Activated T-helper 1 cell treated with anti-CD3 and anti-CD28 coated beads, Interleukin-12 subunit alpha, Interleukin-12 subunit beta, Interleukin-2, Interleukin-4 antibody, amounts not matched to agents 30 ng/mL and 10 ng/mL and 1 ng/mL, durations not matched to agents 14 hours and 24 hours and 36 hours (primary cell): Measurements from ENCODE around the gene CNPY3. TPM values are rescaled to one million over a fixed set of nuclear protein-coding genes. Genes with fewer than 3 reads are reported as not detected.
"Not testable (repeated sequence)": the region's sequence is repeated elsewhere in the genome, so short reads cannot be mapped to it uniquely, and the experiment has no call there.

Experiments used
- DNase-seq: peaks from one replicate; pipeline ENCODE4 v3.0.0; 2021; ENCODE audit warnings: low spot score
- H3K27ac Mint-ChIP-seq: one replicate; pipeline ENCODE4 v1.8.0; 2021; ENCODE audit warnings: mild to moderate bottlenecking, mixed read lengths
- H3K27me3 Mint-ChIP-seq: one replicate; pipeline ENCODE4 v1.8.0; 2022; ENCODE audit warnings: mild to moderate bottlenecking, moderate library complexity, mixed read lengths; ENCODE audit not compliant: insufficient read depth
- H3K36me3 Mint-ChIP-seq: one replicate; pipeline ENCODE4 v1.8.0; 2021; ENCODE audit warnings: low read depth, mixed read lengths
- H3K4me1 Mint-ChIP-seq: one replicate; pipeline ENCODE4 v1.8.0; 2021; ENCODE audit warnings: low read depth, mixed read lengths
- H3K4me3 Mint-ChIP-seq: one replicate; pipeline ENCODE4 v1.8.0; 2021; ENCODE audit warnings: mild to moderate bottlenecking, moderate library complexity, mixed read lengths
- H3K9me3 Mint-ChIP-seq: one replicate; pipeline ENCODE4 v1.8.0; 2021; ENCODE audit warnings: mixed read lengths
- intact Hi-C: fragments of 100-400 bp; cut with micrococcal nuclease; formaldehyde crosslinking; loops from one replicate; pipeline ENCODE4 v1.15.1; 2024
- total RNA-seq: library from RNA; stranded (reverse); gene quantifications from 2 replicates; pipeline ENCODE4 v1.2.3, GENCODE V29; 2022

CNPY3 gene
- total RNA-seq, 1 donor from 2014 or later = 49.2 TPM

GRCh38 chr6:42942444-42942843 is 13.2 kb downstream of the CNPY3 start:
- peaks cover 4% of the 10 kb centered on the region for H3K4me1 Mint-ChIP-seq
- H3K27me3 Mint-ChIP-seq = no peaks in the 10 kb centered on the region
- H3K4me3 Mint-ChIP-seq = no peak overlapping the region
- intact Hi-C loops = no loop called here
- peaks cover 12% of the 10 kb centered on the region for H3K36me3 Mint-ChIP-seq
- DNase-seq = no peak
- no peak overlapping the region for H3K27ac Mint-ChIP-seq
- H3K9me3 Mint-ChIP-seq = no peaks in the 10 kb centered on the region

GRCh38 chr6:42947950-42948349 is 18.7 kb downstream of the CNPY3 start:
- intact Hi-C loops = no loop called here
- Mint-ChIP-seq H3K27ac (no peak overlapping the region), H3K4me3 (no peak overlapping the region), H3K36me3 (peaks cover 7% of the 10 kb centered on the region), H3K9me3 (no peaks in the 10 kb centered on the region), H3K4me1 (no peaks in the 10 kb centered on the region), H3K27me3 (no peaks in the 10 kb centered on the region)
- DNase-seq = no peak

GRCh38 chr6:42952389-42952788 is 23.1 kb downstream of the CNPY3 start:
- Mint-ChIP-seq H3K9me3 (no peaks in the 10 kb centered on the region), H3K4me1 (no peaks in the 10 kb centered on the region)
- intact Hi-C loops = no loop called here

GRCh38 chr6:42954405-42954804 is 25.1 kb downstream of the CNPY3 start:
- not testable (repeated sequence) for H3K27ac Mint-ChIP-seq

More at GRCh38 chr6:42952389-42952788, 23.1 kb downstream of the CNPY3 start:
- H3K4me3 Mint-ChIP-seq = no peak overlapping the region
- no peaks in the 10 kb centered on the region for H3K27me3 Mint-ChIP-seq
- no peak overlapping the region for H3K27ac Mint-ChIP-seq
- H3K36me3 Mint-ChIP-seq = peaks cover 4% of the 10 kb centered on the region
- DNase-seq = no peak

GRCh38 chr6:42958125-42958524 is 28.8 kb downstream of the CNPY3 start:
- H3K27ac Mint-ChIP-seq = no peak overlapping the region
- no peaks in the 10 kb centered on the region for H3K9me3 Mint-ChIP-seq
- intact Hi-C loops = no loop called here
- H3K4me1 Mint-ChIP-seq = peaks cover 18% of the 10 kb centered on the region
- DNase-seq = no peak
- H3K4me3 Mint-ChIP-seq = no peak overlapping the region
- H3K36me3 Mint-ChIP-seq = peaks cover 12% of the 10 kb centered on the region
- H3K27me3 Mint-ChIP-seq = peaks cover 18% of the 10 kb centered on the region

More at GRCh38 chr6:42954405-42954804, 25.1 kb downstream of the CNPY3 start:
- H3K4me1 Mint-ChIP-seq, DNase-seq, H3K4me3 Mint-ChIP-seq, intact Hi-C loops, H3K36me3 Mint-ChIP-seq, H3K9me3 Mint-ChIP-seq, H3K27me3 Mint-ChIP-seq: not testable (repeated sequence)

- no peak overlapping the region for H3K27ac Mint-ChIP-seq
Measured at GRCh38 chr6:42959917-42960242, 30.6 kb downstream of the CNPY3 start.

GRCh38 chr6:42960243-42961019 is 31.2 kb downstream of the CNPY3 start, which contains the start of gene GNMT:
GNMT (plus strand) TSS chr6:42960754; CDS start chr6:42960768, 14 bp downstream.
- intact Hi-C loops = loop anchor here (1.0 to 5.0 kb wide), 2 partner anchors 19 to 58 kb away; partner anchors contain the start of gene PEX6
- DNase-seq = peak; percentile 11
- Mint-ChIP-seq H3K36me3 (peaks cover 13% of the 10 kb centered on the region), H3K27me3 (peaks cover 18% of the 10 kb centered on the region), H3K27ac (no peak within 1 kb of the TSS), H3K4me3 (peak within 1 kb of the TSS; percentile 49), H3K9me3 (no peaks in the 10 kb centered on the region), H3K4me1 (peaks cover 18% of the 10 kb centered on the region)

More at GRCh38 chr6:42959917-42960242, 30.6 kb downstream of the CNPY3 start:
- Mint-ChIP-seq H3K9me3 (no peaks in the 10 kb centered on the region), H3K36me3 (peaks cover 13% of the 10 kb centered on the region), H3K4me3 (peak overlapping the region; percentile 47), H3K4me1 (peaks cover 18% of the 10 kb centered on the region), H3K27me3 (peaks cover 18% of the 10 kb centered on the region)
- no peak for DNase-seq
- intact Hi-C loops = loop anchor here (1.0 to 5.0 kb wide), 2 partner anchors 19 to 58 kb away; partner anchors contain the start of gene PEX6

- peaks cover 18% of the 10 kb centered on the region for H3K27me3 Mint-ChIP-seq
- H3K36me3 Mint-ChIP-seq = peaks cover 13% of the 10 kb centered on the region
- H3K4me3 Mint-ChIP-seq = no peak overlapping the region
- H3K27ac Mint-ChIP-seq = no peak overlapping the region
- peaks cover 18% of the 10 kb centered on the region for H3K4me1 Mint-ChIP-seq
- no peaks in the 10 kb centered on the region for H3K9me3 Mint-ChIP-seq
- DNase-seq = no peak
- intact Hi-C loops = loop anchor here (5.0 kb wide), 1 partner anchor 59 kb away; no protein-coding TSS in a partner anchor
Measured at GRCh38 chr6:42961020-42961470, 31.8 kb downstream of the CNPY3 start.

- Mint-ChIP-seq H3K27me3 (peaks cover 18% of the 10 kb centered on the region), H3K4me3 (no peak overlapping the region), H3K36me3 (peaks cover 13% of the 10 kb centered on the region), H3K27ac (no peak overlapping the region), H3K9me3 (no peaks in the 10 kb centered on the region), H3K4me1 (peaks cover 18% of the 10 kb centered on the region)
- intact Hi-C loops = loop anchor here (5.0 kb wide), 1 partner anchor 60 kb away; no protein-coding TSS in a partner anchor
- DNase-seq = no peak
Measured at GRCh38 chr6:42962096-42962495, 32.8 kb downstream of the CNPY3 start.

GRCh38 chr6:42962502-42963178 is 33.4 kb downstream of the CNPY3 start:
- intact Hi-C loops = loop anchor here (5.0 kb wide), 1 partner anchor 60 kb away; no protein-coding TSS in a partner anchor
- peaks cover 18% of the 10 kb centered on the region for H3K4me1 Mint-ChIP-seq
- H3K4me3 Mint-ChIP-seq = no peak overlapping the region
- H3K27ac Mint-ChIP-seq = no peak overlapping the region
- peaks cover 18% of the 10 kb centered on the region for H3K27me3 Mint-ChIP-seq
- peaks cover 15% of the 10 kb centered on the region for H3K36me3 Mint-ChIP-seq
- no peak for DNase-seq
- H3K9me3 Mint-ChIP-seq = no peaks in the 10 kb centered on the region

- Mint-ChIP-seq H3K4me1 (peaks cover 18% of the 10 kb centered on the region), H3K36me3 (peaks cover 18% of the 10 kb centered on the region), H3K27me3 (peaks cover 18% of the 10 kb centered on the region), H3K4me3 (no peak overlapping the region), H3K9me3 (no peaks in the 10 kb centered on the region), H3K27ac (no peak overlapping the region)
- no peak for DNase-seq
- intact Hi-C loops = loop anchor here (5.0 kb wide), 1 partner anchor 61 kb away; no protein-coding TSS in a partner anchor
Measured at GRCh38 chr6:42963179-42963854, 34.0 kb downstream of the CNPY3 start.

GRCh38 chr6:42963855-42964605 is 34.8 kb downstream of the CNPY3 start:
- Mint-ChIP-seq H3K9me3 (no peaks in the 10 kb centered on the region), H3K36me3 (peaks cover 21% of the 10 kb centered on the region), H3K4me3 (no peak overlapping the region), H3K27me3 (peaks cover 18% of the 10 kb centered on the region), H3K4me1 (peaks cover 18% of the 10 kb centered on the region), H3K27ac (no peak overlapping the region)
- intact Hi-C loops = loop anchor here (5.0 kb wide), 1 partner anchor 62 kb away; no protein-coding TSS in a partner anchor
- no peak for DNase-seq
